Measurements from ENCODE around the gene ENDOV. TPM values are rescaled to one million over a fixed set of nuclear protein-coding genes. Genes with fewer than 3 reads are reported as not detected.

ENDOV gene
- total RNA-seq, 4 donors from 2014 or later = 12.4 to 17.7 (median 15.4) TPM

GRCh38 chr17:80381416-80381923, 33.5 kb upstream of the ENDOV start:
- H3K9me3 ChIP-seq = no peaks in the 10 kb centered on the region
- WGBS, 2 donors (ENCODE audit: low coverage in 1 of 2) = 89 to 100% methylated on average over 6 to 10 of the region's 18 CpGs
- H3K4me1 ChIP-seq = no peaks in the 10 kb centered on the region

GRCh38 chr17:80382446-80382845, 32.5 kb upstream of the ENDOV start:
- Histone ChIP-seq H3K4me3 (no peak overlapping the region), H3K27me3 (no peaks in the 10 kb centered on the region), H3K27ac (no peak overlapping the region), H3K36me3 (peaks cover 0 to 100% of the 10 kb centered on the region in 2 donors), H3K9me3 (no peaks in the 10 kb centered on the region), H3K4me1 (no peaks in the 10 kb centered on the region)
- TF ChIP-seq POLR2A (IDR thresholded peaks at IDR 0.05) (no peak), EP300 (IDR thresholded peaks at IDR 0.05) (no peak), POLR2AphosphoS5 (IDR thresholded peaks at IDR 0.05) (no peak), CTCF (IDR thresholded peaks at IDR 0.05) (no peak)
- ATAC-seq = no peak
- WGBS, 2 donors (ENCODE audit: low coverage in 1 of 2) = 86% methylated on average over 3 of the region's 3 CpGs; no CpG with 5 or more reads in 1 of the 2 donors

More at GRCh38 chr17:80381416-80381923, 33.5 kb upstream of the ENDOV start:
- H3K27me3 ChIP-seq = no peaks in the 10 kb centered on the region
- ATAC-seq = no peak
- H3K27ac ChIP-seq = no peak overlapping the region
- H3K4me3 ChIP-seq = no peak overlapping the region
- TF ChIP-seq CTCF (IDR thresholded peaks at IDR 0.05) (no peak), EP300 (IDR thresholded peaks at IDR 0.05) (no peak), POLR2A (IDR thresholded peaks at IDR 0.05) (no peak), POLR2AphosphoS5 (IDR thresholded peaks at IDR 0.05) (no peak)
- H3K36me3 ChIP-seq = peaks cover 0 to 100% of the 10 kb centered on the region in 2 donors

GRCh38 chr17:80382956-80383355, 32.0 kb upstream of the ENDOV start:
- 65 to 72% methylated on average over 5 to 8 of the region's 8 CpGs for WGBS, 2 donors (ENCODE audit: low coverage in 1 of 2)
- Histone ChIP-seq H3K27ac (no peak overlapping the region), H3K36me3 (peaks cover 0 to 100% of the 10 kb centered on the region in 2 donors), H3K9me3 (no peaks in the 10 kb centered on the region), H3K4me1 (no peaks in the 10 kb centered on the region), H3K4me3 (no peak overlapping the region), H3K27me3 (no peaks in the 10 kb centered on the region)
- ATAC-seq = no peak
- TF ChIP-seq CTCF (IDR thresholded peaks at IDR 0.05) = no peak
- no peak for TF ChIP-seq POLR2A (IDR thresholded peaks at IDR 0.05)
- no peak for TF ChIP-seq POLR2AphosphoS5 (IDR thresholded peaks at IDR 0.05)
- no peak for TF ChIP-seq EP300 (IDR thresholded peaks at IDR 0.05)

- TF ChIP-seq CTCF (IDR thresholded peaks at IDR 0.05) (no peak), POLR2A (IDR thresholded peaks at IDR 0.05) (no peak), EP300 (IDR thresholded peaks at IDR 0.05) (no peak), POLR2AphosphoS5 (IDR thresholded peaks at IDR 0.05) (no peak)
- ATAC-seq = no peak
- Histone ChIP-seq H3K4me1 (no peaks in the 10 kb centered on the region), H3K4me3 (no peak overlapping the region), H3K27me3 (no peaks in the 10 kb centered on the region), H3K9me3 (no peaks in the 10 kb centered on the region), H3K36me3 (peaks cover 0 to 100% of the 10 kb centered on the region in 2 donors), H3K27ac (no peak overlapping the region)
- WGBS, 2 donors (ENCODE audit: low coverage in 1 of 2) = 78 to 80% methylated on average over 20 to 23 of the region's 24 CpGs
Measured at GRCh38 chr17:80384078-80384960, 30.6 kb upstream of the ENDOV start.
